ENCODE data around the gene GRIFIN.

The GRIFIN gene

DNA sequence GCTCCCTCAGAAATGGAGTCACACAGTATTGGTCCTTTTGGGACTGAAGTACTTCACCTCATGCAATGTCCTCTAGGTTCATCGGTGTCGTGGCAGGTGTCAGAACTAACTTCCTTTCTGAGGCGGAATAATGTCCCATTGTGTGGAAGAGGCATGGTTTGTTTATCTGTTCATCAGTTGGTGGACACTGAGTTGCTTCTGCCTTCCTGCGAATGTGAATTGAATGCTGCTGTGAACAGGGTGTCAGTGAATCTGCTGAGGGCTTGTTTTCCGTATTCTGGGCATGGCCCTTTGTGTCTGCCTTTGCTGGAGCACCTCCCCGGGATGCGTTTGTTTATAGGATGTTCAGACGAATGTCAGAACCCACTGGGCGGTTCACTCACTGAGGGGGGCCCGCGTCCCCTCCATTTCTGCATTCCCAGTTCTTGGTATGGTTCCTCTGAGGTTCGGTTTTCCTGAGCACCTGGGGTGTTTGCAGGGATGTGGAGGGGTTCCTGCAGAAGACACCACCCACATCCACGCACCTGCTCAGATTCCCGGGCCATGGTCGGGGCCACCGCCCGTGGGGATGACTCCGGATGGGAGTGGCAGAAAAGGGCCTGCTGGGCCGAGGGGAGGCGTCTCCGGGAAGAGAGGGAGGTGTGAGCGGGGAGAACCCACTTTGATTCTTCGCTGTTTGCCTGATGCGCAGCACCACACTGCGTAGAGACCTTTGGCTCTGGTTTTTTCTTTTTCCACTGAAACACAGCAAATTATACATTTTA lies 39.7 kb downstream of the GRIFIN start:
- no peak for DNase-seq (ENCODE audit: low read depth, low spot score)
- H3K4me1 ChIP-seq (ENCODE audit: insufficient read depth, insufficient read length): peaks cover 12% of the 10 kb centered on the region

DNA sequence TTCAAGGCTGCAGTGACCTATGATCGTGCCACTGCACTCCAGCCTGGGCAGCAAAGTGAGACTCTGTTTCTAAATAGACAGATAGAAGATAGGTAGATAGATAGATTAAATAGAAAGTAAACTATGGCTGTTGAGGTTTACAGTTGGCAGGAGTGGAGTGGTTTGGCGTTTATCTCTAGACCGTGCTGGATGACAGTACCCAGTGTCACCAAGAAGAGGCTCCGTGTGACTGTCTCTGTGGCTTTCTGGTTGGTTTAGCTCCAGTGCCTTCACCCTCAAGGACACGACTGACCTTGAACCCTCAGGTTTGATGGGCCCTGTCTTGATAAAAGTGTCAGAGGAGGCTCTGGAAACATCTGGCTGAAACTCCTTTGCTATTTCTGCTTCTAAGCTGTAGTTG lies 41.1 kb downstream of the GRIFIN start:
- no peak overlapping the region for H3K9ac ChIP-seq (ENCODE audit: insufficient read length, low read depth)
- DNase-seq (ENCODE audit: low read depth, low spot score): no peak
- peaks cover 10% of the 10 kb centered on the region for H3K9me3 ChIP-seq (ENCODE audit: insufficient read depth, low read length)
- H3K27me3 ChIP-seq (ENCODE audit: insufficient read depth, insufficient read length): no peaks in the 10 kb centered on the region
- H3K4me3 ChIP-seq (ENCODE audit: insufficient read length, low read depth): no peak overlapping the region
- peaks cover 8% of the 10 kb centered on the region for H3K4me1 ChIP-seq (ENCODE audit: insufficient read depth, insufficient read length)
- no peak for TF ChIP-seq ZNF274 (IDR thresholded peaks at IDR 0.05; ENCODE audit: low read depth, low read length)
- TF ChIP-seq SUZ12 (IDR thresholded peaks at IDR 0.05; ENCODE audit: extremely low read depth, insufficient read depth, insufficient read length): no peak
- TF ChIP-seq YY1 (IDR thresholded peaks at IDR 0.05; ENCODE audit: insufficient read depth, insufficient read length): no peak
- H3K36me3 ChIP-seq (ENCODE audit: insufficient read depth, insufficient read length, low read length): peaks cover 63% of the 10 kb centered on the region

More for the DNA sequence above, 39.7 kb downstream of the GRIFIN start:
- H3K4me3 ChIP-seq (ENCODE audit: insufficient read length, low read depth): no peak overlapping the region
- peaks cover 63% of the 10 kb centered on the region for H3K36me3 ChIP-seq (ENCODE audit: insufficient read depth, insufficient read length, low read length)
- H3K9me3 ChIP-seq (ENCODE audit: insufficient read depth, low read length): no peaks in the 10 kb centered on the region
- no peak for TF ChIP-seq SUZ12 (IDR thresholded peaks at IDR 0.05; ENCODE audit: extremely low read depth, insufficient read depth, insufficient read length)
- TF ChIP-seq ZNF274 (IDR thresholded peaks at IDR 0.05; ENCODE audit: low read depth, low read length): no peak
- no peak for TF ChIP-seq YY1 (IDR thresholded peaks at IDR 0.05; ENCODE audit: insufficient read depth, insufficient read length)
- no peak overlapping the region for H3K9ac ChIP-seq (ENCODE audit: insufficient read length, low read depth)
- H3K27me3 ChIP-seq (ENCODE audit: insufficient read depth, insufficient read length): no peaks in the 10 kb centered on the region

DNA sequence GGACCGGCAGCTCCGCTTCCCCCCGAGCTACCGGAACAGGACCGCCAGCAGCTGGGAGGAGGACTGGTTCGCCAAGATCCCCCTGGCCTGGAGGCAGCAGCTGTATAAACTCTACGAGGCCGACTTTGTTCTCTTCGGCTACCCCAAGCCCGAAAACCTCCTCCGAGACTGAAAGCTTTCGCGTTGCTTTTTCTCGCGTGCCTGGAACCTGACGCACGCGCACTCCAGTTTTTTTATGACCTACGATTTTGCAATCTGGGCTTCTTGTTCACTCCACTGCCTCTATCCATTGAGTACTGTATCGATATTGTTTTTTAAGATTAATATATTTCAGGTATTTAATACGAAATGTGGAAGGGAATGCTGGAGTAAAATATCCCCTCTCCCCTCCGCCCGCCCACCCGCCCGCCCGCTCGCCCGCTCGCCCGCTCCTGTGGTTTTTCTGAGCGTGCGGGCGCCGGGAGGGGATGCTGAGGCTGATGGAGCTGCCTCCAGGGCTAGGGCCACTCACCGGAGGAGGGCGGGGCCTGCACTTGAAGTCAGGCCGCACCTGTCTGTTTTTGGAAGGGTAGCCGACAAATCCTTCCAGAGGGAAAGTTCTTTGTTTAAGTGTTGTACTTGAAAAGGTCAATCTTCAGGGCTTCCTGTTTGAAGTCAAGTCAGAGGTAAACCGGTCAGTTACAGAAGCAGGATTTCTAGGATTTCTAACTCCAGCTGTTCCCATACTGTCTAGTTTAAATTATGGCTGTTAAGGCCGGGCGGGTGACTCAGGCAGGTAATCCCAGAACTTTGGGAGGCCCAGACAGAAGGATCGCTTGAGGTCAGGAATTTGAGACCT lies 42.3 kb downstream of the GRIFIN start:
- no peak for DNase-seq (ENCODE audit: low read depth, low spot score)
- Histone ChIP-seq H3K36me3 (ENCODE audit: insufficient read depth, insufficient read length, low read length) (peaks cover 61% of the 10 kb centered on the region), H3K4me3 (ENCODE audit: insufficient read length, low read depth) (no peak overlapping the region), H3K4me1 (ENCODE audit: insufficient read depth, insufficient read length) (peaks cover 8% of the 10 kb centered on the region), H3K9me3 (ENCODE audit: insufficient read depth, low read length) (peaks cover 15% of the 10 kb centered on the region), H3K27me3 (ENCODE audit: insufficient read depth, insufficient read length) (no peaks in the 10 kb centered on the region), H3K9ac (ENCODE audit: insufficient read length, low read depth) (no peak overlapping the region)
- no peak for TF ChIP-seq SUZ12 (IDR thresholded peaks at IDR 0.05; ENCODE audit: extremely low read depth, insufficient read depth, insufficient read length)

DNA sequence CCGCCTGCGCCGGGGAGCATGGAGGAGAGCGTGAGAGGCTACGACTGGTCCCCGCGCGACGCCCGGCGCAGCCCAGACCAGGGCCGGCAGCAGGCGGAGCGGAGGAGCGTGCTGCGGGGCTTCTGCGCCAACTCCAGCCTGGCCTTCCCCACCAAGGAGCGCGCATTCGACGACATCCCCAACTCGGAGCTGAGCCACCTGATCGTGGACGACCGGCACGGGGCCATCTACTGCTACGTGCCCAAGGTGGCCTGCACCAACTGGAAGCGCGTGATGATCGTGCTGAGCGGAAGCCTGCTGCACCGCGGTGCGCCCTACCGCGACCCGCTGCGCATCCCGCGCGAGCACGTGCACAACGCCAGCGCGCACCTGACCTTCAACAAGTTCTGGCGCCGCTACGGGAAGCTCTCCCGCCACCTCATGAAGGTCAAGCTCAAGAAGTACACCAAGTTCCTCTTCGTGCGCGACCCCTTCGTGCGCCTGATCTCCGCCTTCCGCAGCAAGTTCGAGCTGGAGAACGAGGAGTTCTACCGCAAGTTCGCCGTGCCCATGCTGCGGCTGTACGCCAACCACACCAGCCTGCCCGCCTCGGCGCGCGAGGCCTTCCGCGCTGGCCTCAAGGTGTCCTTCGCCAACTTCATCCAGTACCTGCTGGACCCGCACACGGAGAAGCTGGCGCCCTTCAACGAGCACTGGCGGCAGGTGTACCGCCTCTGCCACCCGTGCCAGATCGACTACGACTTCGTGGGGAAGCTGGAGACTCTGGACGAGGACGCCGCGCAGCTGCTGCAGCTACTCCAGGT lies 43.1 kb downstream of the GRIFIN start:
- H3K36me3 ChIP-seq (ENCODE audit: insufficient read depth, insufficient read length, low read length): peaks cover 53% of the 10 kb centered on the region
- H3K9me3 ChIP-seq (ENCODE audit: insufficient read depth, low read length): peaks cover 15% of the 10 kb centered on the region
- no peak overlapping the region for H3K9ac ChIP-seq (ENCODE audit: insufficient read length, low read depth)
- no peak overlapping the region for H3K4me3 ChIP-seq (ENCODE audit: insufficient read length, low read depth)
- TF ChIP-seq ZNF274 (IDR thresholded peaks at IDR 0.05; ENCODE audit: low read depth, low read length) (no peak), YY1 (IDR thresholded peaks at IDR 0.05; ENCODE audit: insufficient read depth, insufficient read length) (no peak), SUZ12 (IDR thresholded peaks at IDR 0.05; ENCODE audit: extremely low read depth, insufficient read depth, insufficient read length) (no peak)
- no peaks in the 10 kb centered on the region for H3K27me3 ChIP-seq (ENCODE audit: insufficient read depth, insufficient read length)
- DNase-seq (ENCODE audit: low read depth, low spot score): no peak
- H3K4me1 ChIP-seq (ENCODE audit: insufficient read depth, insufficient read length): peaks cover 8% of the 10 kb centered on the region

DNA sequence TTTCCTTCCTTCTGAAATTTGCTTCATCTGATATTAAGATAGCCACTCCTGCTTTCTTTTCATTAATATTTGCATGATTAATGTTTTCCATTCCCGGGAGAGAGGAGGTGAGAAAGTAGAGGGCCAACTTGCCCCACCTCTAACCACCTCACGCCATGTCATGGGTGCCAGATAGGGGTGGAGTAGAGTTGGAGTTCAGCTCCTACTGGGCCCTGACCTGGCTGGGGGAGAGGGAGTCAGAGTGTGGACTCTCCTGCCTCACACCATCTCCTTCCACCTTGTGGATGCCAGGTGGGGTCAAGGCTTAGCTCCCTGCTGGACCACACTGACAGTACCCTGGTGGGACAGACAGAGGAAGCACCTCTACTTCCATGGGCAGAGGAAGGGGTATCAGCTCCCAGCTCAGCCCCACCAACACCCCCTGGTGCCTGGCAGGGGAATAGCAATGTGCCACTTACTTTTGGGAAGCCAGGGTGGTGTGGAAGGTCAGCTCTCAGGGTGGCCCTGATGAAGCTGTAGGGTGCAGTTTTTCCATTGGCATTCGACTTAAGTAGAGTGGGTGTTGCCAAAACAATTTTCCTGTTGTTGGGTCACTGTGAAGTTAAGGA lies 44.8 kb downstream of the GRIFIN start:
- TF ChIP-seq ZNF274 (IDR thresholded peaks at IDR 0.05; ENCODE audit: low read depth, low read length): no peak
- TF ChIP-seq SUZ12 (IDR thresholded peaks at IDR 0.05; ENCODE audit: extremely low read depth, insufficient read depth, insufficient read length): no peak
- no peak for TF ChIP-seq YY1 (IDR thresholded peaks at IDR 0.05; ENCODE audit: insufficient read depth, insufficient read length)
- H3K27me3 ChIP-seq (ENCODE audit: insufficient read depth, insufficient read length): no peaks in the 10 kb centered on the region
- H3K4me3 ChIP-seq (ENCODE audit: insufficient read length, low read depth): no peak overlapping the region
- H3K9me3 ChIP-seq (ENCODE audit: insufficient read depth, low read length): peaks cover 15% of the 10 kb centered on the region
- H3K9ac ChIP-seq (ENCODE audit: insufficient read length, low read depth): no peak overlapping the region
- peaks cover 38% of the 10 kb centered on the region for H3K36me3 ChIP-seq (ENCODE audit: insufficient read depth, insufficient read length, low read length)
- peaks cover 6% of the 10 kb centered on the region for H3K4me1 ChIP-seq (ENCODE audit: insufficient read depth, insufficient read length)
- DNase-seq (ENCODE audit: low read depth, low spot score): no peak

DNA sequence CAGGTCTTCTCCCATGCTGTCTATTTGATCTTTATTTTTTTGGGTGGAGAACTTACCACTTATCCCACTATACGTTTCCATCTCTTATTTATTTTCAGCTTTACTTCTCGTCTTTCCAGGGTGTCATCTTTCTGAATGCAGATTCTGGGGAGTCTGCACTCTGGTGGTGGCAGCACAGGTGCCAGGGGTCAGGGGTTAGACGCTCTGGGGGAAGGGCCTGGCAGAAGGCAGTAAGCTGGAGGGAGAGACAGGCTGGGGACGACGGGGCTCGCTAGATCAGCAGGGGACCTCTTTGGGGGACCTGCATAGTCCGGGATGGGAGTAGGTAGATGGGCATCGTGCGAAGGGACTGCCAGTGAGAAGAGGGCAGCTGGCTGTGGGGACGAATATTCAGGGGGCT lies 50.4 kb downstream of the GRIFIN start:
- H3K9ac ChIP-seq (ENCODE audit: insufficient read length, low read depth): no peak overlapping the region
- no peaks in the 10 kb centered on the region for H3K27me3 ChIP-seq (ENCODE audit: insufficient read depth, insufficient read length)
- H3K4me3 ChIP-seq (ENCODE audit: insufficient read length, low read depth): no peak overlapping the region
- H3K9me3 ChIP-seq (ENCODE audit: insufficient read depth, low read length): peaks cover 7% of the 10 kb centered on the region
- peaks cover 12% of the 10 kb centered on the region for H3K4me1 ChIP-seq (ENCODE audit: insufficient read depth, insufficient read length)
- no peak for DNase-seq (ENCODE audit: low read depth, low spot score)
- no peaks in the 10 kb centered on the region for H3K36me3 ChIP-seq (ENCODE audit: insufficient read depth, insufficient read length, low read length)
- no peak for TF ChIP-seq SUZ12 (IDR thresholded peaks at IDR 0.05; ENCODE audit: extremely low read depth, insufficient read depth, insufficient read length)
- no peak for TF ChIP-seq ZNF274 (IDR thresholded peaks at IDR 0.05; ENCODE audit: low read depth, low read length)
- no peak for TF ChIP-seq YY1 (IDR thresholded peaks at IDR 0.05; ENCODE audit: insufficient read depth, insufficient read length)

Measured in NT2/D1 (cell line).